HG02981 (cell line): ENCODE measurements around the gene ADGRL4.
"Not testable (repeated sequence)": the region's sequence is repeated elsewhere in the genome, so short reads cannot be mapped to it uniquely, and the experiment has no call there.

Experiments used
- ATAC-seq: cut with Tn5 transposase; IDR thresholded peaks from one replicate; pipeline ENCODE4 v1.9.1; 2021; ENCODE audit warnings: mild to moderate bottlenecking, moderate library complexity; ENCODE audit not compliant: unreplicated experiment

The ADGRL4 gene

GRCh38 chr1:78919150-78919549, 87.4 kb downstream of the ADGRL4 start:
- ATAC-seq: no peak

GRCh38 chr1:78918157-78918556, 88.4 kb downstream of the ADGRL4 start:
- no peak for ATAC-seq

DNA sequence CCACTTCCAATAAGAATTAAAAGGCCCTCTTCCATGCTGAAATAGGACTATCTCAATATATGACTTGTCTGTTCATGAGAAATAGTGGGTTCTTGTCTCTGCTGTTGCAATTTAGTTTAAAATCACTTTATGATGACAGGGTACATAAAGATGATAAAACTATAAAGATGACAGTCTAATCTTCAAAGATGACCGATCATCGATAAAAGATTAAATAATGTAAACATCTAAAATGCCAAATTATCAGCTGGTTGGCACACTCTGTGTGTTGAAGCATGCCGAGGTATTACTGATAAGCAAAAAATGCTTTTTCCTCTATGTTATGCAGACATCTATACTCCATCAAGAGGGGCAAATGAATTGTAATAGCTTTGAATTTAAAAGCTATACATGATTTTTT, 89.5 kb downstream of the ADGRL4 start:
- ATAC-seq: no peak

DNA sequence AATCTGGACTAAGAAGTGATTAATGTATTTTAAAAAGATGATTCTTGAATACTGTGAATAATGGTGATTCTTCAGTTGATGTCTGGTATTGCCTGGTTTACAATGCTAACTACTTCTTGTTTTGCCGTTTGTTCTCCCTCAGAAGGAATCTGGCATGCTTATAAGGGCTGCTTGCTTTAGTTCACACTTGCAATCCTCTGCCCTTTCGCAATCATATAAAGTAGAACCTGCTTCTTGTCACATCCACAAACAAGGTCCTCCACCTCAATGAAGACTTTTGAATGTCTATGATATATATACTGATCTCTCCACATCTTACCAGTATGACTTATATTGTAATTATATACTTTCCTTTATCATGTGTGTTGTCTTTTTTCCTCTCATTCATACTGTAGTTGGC, 92.6 kb downstream of the ADGRL4 start:
- no peak for ATAC-seq

- ATAC-seq: no peak
Observed at GRCh38 chr1:78911956-78912880, 94.3 kb downstream of the ADGRL4 start.

GRCh38 chr1:78902641-78903040, 103.9 kb downstream of the ADGRL4 start:
- ATAC-seq: no peak

DNA sequence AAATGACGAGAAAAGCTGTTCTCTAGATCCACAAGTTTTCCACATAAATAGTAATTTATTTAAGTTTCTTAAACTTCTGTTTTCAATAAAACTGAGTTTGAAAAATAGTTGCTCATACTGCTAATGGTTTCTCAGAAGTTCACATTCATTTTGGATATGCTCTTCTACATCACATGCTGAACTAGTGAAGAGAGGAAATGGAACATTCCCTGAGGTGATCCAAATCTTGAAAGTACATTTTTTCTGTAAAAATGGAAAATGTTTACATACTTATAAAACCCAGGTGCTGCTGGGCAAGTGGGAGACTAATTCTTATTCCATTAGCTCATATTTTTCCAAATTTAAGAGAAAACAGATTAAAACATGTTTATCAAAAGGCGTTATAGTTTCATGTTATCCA, 111.7 kb downstream of the ADGRL4 start:
- no peak for ATAC-seq

DNA sequence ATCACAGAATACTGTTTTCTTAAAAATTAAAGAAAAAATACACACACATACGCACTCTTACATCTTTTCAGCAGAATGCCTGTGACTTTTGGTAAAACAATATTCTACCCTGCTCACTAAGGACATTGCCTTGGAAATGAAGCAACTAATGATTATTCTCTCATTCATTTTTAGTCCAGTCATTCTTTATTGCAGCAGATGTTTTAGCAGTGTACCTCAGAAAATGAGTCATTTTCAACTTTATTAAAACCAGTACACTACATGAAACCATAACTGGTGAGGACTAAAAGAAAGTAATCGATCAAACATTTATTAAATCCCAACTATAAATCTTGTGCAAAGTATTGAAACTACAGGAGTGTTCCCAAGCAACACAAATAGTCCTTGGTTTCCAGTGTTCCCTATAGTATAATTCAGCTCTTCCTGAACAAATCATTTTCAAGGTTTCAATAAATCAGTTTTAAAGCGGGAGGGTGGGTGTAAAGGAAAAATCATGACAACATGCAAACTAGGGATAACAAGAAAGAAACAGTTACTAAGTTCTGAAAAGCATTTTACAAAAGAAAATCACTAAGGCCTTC, 114.2 kb downstream of the ADGRL4 start:
- no peak for ATAC-seq

GRCh38 chr1:78887458-78887857, 119.1 kb downstream of the ADGRL4 start:
- no peak for ATAC-seq

GRCh38 chr1:78884685-78885452, 121.7 kb downstream of the ADGRL4 start:
- ATAC-seq: no peak

DNA sequence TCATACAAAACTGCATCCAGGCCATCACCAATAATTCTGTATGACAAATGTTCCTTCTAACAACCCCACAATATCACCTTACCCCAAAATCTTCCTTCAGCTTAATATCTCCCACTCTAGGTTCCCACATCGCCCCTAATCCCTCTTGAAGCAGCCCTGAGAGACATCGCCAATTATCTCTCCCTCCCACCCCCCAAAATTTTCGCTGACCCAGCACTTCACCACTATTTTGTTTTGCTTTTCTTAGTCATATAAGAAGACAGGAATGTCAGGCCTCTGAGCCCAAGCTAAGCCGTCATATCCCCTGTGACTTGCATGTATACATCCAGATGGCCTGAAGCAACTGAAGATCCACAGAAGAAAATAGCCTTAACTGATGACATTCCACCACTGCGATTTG, 126.3 kb downstream of the ADGRL4 start:
- no peak for ATAC-seq

GRCh38 chr1:78875986-78876385, 130.5 kb downstream of the ADGRL4 start:
- ATAC-seq: not testable (repeated sequence)

- ATAC-seq: not testable (repeated sequence)
Observed at GRCh38 chr1:78872801-78873200, 133.7 kb downstream of the ADGRL4 start.

GRCh38 chr1:78871249-78871648, 135.3 kb downstream of the ADGRL4 start:
- no peak for ATAC-seq

DNA sequence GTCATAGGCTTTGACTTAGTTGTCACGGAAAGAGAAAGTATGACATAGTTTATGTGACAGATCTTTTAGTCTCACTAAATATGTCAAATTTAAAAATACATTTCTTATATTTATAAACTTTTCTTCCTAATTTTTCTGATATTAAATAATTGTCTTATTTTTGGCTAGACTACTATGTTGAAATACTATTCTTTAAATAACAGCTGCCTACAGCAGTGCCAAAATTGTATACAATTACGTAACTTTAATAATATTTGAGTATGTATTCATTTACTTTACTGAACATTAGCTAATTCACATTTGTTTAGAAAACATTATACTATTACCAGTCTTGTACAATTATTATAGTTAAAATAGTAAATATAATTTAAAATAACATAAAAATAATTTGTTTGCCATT, 137.4 kb downstream of the ADGRL4 start:
- no peak for ATAC-seq

DNA sequence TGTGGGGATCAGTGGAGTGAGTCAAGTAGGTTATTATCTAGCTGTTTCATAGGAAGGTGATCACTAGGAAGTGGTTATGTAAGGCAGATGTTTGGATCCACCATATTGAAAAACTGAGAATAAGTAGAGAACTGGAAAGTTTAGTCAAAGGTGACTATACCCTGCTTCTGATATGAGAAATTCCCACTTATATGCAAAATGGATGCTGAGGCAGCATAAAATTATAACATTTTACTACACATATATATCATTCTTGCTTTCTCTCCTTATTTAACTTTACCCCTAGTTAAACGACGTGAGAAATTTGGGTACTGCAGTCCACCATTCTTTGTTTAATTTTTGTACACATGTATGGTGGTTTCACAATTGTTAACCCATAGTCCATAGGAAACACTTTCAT, 142.4 kb downstream of the ADGRL4 start:
- no peak for ATAC-seq

GRCh38 chr1:78856096-78856495, 150.4 kb downstream of the ADGRL4 start:
- ATAC-seq: no peak

DNA sequence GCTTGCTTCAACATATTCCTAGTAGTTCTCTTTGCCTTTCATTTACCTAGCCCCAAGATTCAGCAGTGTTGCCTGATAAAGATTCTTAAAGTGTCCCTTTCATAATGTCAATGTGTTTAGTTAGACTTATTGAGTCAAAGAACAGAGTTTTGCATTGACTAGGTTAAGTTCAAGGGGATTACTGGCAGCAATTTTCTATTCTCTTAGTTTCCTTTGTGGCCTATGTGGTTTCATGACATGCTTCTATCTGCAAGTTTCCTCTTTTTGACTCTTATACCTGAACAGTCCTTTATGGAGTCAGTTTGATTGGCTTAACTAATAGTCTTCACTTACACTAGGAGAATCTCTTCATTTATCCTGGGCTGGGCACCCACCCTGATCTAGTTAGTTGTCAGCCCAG, 151.3 kb downstream of the ADGRL4 start:
- ATAC-seq: peak; percentile 96

- no peak for ATAC-seq
Observed at GRCh38 chr1:78854556-78854955, 152.0 kb downstream of the ADGRL4 start.

DNA sequence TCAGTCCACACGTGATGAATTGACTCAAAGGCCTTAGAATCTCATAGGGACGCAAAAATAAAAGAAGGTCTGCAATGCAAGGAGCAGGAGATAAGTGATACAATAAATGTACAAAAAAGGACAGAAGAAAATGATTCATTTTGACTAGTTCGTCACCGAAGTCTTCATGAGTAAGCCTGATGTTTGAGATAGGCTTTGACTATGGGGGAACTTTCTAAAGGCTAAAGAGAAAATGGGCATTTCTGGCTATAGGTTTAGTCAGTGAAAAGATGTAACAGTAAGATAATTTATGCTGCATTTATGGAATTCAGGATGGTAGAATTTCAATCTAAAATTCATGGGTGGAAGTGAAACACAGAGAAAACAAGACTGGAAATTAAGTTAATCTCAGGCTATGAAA, 163.0 kb downstream of the ADGRL4 start:
- ATAC-seq: no peak

- no peak for ATAC-seq
Observed at GRCh38 chr1:78843111-78843510, 163.4 kb downstream of the ADGRL4 start.
